ENCODE results near the gene COPS6.

- peak; percentile 11 for TF ChIP-seq CTCF (IDR thresholded peaks at IDR 0.05)
- TF ChIP-seq EZH2 (IDR thresholded peaks at IDR 0.05; ENCODE audit: borderline replicate concordance, insufficient read depth, low read depth, low read length, poor library complexity, severe bottlenecking), result no peak
Observed at GRCh38 chr7:100044718-100045117, 44.1 kb upstream of the COPS6 start.
